Measurements from ENCODE around the gene VENTX.

DNA sequence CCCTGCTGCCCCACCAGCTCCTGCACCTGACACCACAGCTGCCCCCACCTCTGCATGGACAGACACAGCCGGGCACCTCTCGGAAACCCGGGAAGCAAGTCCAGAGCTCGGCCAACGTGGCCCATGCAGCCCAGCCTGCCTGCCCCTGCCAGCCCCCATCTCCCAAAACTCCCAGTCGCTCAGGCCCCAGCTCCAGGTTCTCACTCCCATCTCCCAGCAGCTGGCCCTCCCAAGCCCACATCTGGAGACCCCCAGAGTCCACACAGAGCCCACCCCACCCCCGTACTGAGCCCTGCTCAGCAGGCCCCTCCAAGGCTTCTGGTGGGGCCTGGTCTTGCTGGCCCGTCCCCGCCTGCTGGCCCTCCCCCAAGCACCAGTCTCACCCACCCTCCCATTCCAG is 39.9 kb upstream of the VENTX start:
- TF ChIP-seq POLR2AphosphoS5 (IDR thresholded peaks at IDR 0.05; ENCODE audit: low read depth, low read length) = no peak
- TF ChIP-seq, protein P1, sequence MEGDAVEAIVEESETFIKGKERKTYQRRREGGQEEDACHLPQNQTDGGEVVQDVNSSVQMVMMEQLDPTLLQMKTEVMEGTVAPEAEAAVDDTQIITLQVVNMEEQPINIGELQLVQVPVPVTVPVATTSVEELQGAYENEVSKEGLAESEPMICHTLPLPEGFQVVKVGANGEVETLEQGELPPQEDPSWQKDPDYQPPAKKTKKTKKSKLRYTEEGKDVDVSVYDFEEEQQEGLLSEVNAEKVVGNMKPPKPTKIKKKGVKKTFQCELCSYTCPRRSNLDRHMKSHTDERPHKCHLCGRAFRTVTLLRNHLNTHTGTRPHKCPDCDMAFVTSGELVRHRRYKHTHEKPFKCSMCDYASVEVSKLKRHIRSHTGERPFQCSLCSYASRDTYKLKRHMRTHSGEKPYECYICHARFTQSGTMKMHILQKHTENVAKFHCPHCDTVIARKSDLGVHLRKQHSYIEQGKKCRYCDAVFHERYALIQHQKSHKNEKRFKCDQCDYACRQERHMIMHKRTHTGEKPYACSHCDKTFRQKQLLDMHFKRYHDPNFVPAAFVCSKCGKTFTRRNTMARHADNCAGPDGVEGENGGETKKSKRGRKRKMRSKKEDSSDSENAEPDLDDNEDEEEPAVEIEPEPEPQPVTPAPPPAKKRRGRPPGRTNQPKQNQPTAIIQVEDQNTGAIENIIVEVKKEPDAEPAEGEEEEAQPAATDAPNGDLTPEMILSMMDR (IDR thresholded peaks at IDR 0.05) = no peak
- no peak for TF ChIP-seq REST (IDR thresholded peaks at IDR 0.05; ENCODE audit: insufficient read depth in 1 of 2, low read depth in 2 of 2, low read length in 1 of 2)
- no peak for TF ChIP-seq SIN3A (IDR thresholded peaks at IDR 0.05; ENCODE audit: borderline replicate concordance, insufficient read depth, low read depth, low read length)
- no peak for TF ChIP-seq TCF7L2 (IDR thresholded peaks at IDR 0.05; ENCODE audit: low read depth, low read length)

Data from Panc1 (cell line).